Loucy (cell line): ENCODE data around the gene PC.

ENCODE experiments used
- H2AFZ ChIP-seq: fragments of 200-600 bp; sonication (generic); 2 replicates; pipeline ENCODE4 v1.6.0; 2016; ENCODE audit warnings: antibody characterized with exemption, mild to moderate bottlenecking, low read length, moderate library complexity
- H3F3A ChIP-seq: fragments of 200-600 bp; 2 replicates; pipeline ENCODE4 v1.6.0; 2016; ENCODE audit warnings: antibody characterized with exemption, low read depth, mild to moderate bottlenecking
- H3K27me3 ChIP-seq: fragments of 200-600 bp; sonication (generic); 2 replicates; pipeline ENCODE4 v1.6.1; 2014; ENCODE audit warnings: low read length, mild to moderate bottlenecking; ENCODE audit not compliant: insufficient read depth, poor library complexity, severe bottlenecking
- H3K36me3 ChIP-seq: fragments of 200-600 bp; sonication (generic); 2 replicates; pipeline ENCODE4 v1.6.1; 2016; ENCODE audit warnings: low read length; ENCODE audit not compliant: insufficient read depth
- H3K4me1 ChIP-seq: fragments of 200-600 bp; sonication (generic); 2 replicates; pipeline ENCODE4 v1.5.1; 2014; ENCODE audit warnings: low read length, mild to moderate bottlenecking; ENCODE audit not compliant: insufficient read depth, poor library complexity, severe bottlenecking
- H3K4me2 ChIP-seq: fragments of 200-600 bp; sonication (generic); 2 replicates; pipeline ENCODE4 v1.6.0; 2014; ENCODE audit warnings: antibody characterized with exemption, low read length, low read depth, mild to moderate bottlenecking; ENCODE audit not compliant: poor library complexity, severe bottlenecking
- H3K4me3 ChIP-seq: fragments of 200-600 bp; sonication (generic); 2 replicates; pipeline ENCODE4 v1.5.1; 2014; ENCODE audit warnings: low read length, mild to moderate bottlenecking, mixed read lengths; ENCODE audit not compliant: poor library complexity, severe bottlenecking
- H3K79me2 ChIP-seq: fragments of 200-600 bp; sonication (generic); 2 replicates; pipeline ENCODE4 v1.6.1; 2014; ENCODE audit warnings: low read length; ENCODE audit not compliant: insufficient read depth
- H3K9ac ChIP-seq: fragments of 200-600 bp; sonication (generic); 2 replicates; pipeline ENCODE4 v1.6.0; 2014; ENCODE audit warnings: mild to moderate bottlenecking, low read depth, low read length, moderate library complexity; ENCODE audit not compliant: poor library complexity, severe bottlenecking
- H3K9me2 ChIP-seq: fragments of 200-600 bp; sonication (generic); replicated peaks from 2 replicates; pipeline ENCODE4 v1.6.1; 2016; ENCODE audit warnings: low read depth, low read length, mixed read lengths
- H3K9me3 ChIP-seq: fragments of 200-600 bp; sonication (generic); 2 replicates; pipeline ENCODE4 v1.6.1; 2014; ENCODE audit warnings: mild to moderate bottlenecking, antibody characterized with exemption, low read length, low read depth; ENCODE audit not compliant: insufficient read depth
- H4K20me1 ChIP-seq: fragments of 200-600 bp; sonication (generic); 2 replicates; pipeline ENCODE4 v1.6.0; 2014; ENCODE audit warnings: antibody characterized with exemption, low read length, mild to moderate bottlenecking; ENCODE audit not compliant: insufficient read depth, poor library complexity, severe bottlenecking
- EZH2phosphoT487 ChIP-seq: fragments of 200-600 bp; IDR thresholded peaks from 2 replicates; pipeline ENCODE4 v1.6.1; 2018; ENCODE audit warnings: antibody characterized with exemption, mild to moderate bottlenecking, moderate library complexity, borderline replicate concordance
- TF ChIP-seq, protein P1 (sequence below): fragments of 200-600 bp; sonication (generic); conservative IDR thresholded peaks from 2 replicates; pipeline ENCODE4 v1.5.1; 2014; ENCODE audit warnings: mild to moderate bottlenecking, antibody characterized with exemption, low read length

PC gene

DNA sequence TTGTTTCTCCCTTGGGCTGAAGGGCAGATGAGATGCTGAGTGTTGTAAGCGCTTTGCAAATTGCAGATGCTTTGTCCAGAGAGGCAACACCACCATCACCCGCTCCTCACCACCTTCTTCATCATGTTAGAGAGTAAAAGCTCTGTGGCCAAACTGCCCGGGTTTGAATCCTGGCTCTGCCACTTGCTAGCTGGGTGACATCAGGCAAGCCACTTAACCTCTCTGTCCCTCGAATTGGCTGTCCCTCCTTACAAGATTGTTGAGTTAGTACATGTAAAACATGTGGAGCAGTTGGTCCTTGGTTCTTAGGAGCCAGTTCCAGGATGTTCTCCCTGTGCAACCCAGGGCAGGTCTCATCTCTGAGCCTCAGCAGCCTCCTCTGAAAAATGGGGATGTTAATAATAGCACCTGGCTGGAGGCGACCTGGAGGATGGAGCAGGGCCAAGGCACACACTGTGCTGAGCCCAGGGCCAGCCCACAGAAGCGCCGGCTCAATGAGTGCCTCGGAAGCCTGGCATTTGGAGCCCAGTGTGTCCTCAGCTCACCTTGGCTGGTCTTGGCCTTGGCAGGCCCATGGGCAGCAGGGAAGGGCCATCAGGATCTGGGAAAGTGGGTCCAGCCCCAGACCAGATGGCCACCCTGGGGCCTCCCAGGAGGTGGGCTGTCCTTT lies 27.5 kb upstream of the PC start:
- no peaks in the 10 kb centered on the region for H4K20me1 ChIP-seq
- TF ChIP-seq, protein P1, sequence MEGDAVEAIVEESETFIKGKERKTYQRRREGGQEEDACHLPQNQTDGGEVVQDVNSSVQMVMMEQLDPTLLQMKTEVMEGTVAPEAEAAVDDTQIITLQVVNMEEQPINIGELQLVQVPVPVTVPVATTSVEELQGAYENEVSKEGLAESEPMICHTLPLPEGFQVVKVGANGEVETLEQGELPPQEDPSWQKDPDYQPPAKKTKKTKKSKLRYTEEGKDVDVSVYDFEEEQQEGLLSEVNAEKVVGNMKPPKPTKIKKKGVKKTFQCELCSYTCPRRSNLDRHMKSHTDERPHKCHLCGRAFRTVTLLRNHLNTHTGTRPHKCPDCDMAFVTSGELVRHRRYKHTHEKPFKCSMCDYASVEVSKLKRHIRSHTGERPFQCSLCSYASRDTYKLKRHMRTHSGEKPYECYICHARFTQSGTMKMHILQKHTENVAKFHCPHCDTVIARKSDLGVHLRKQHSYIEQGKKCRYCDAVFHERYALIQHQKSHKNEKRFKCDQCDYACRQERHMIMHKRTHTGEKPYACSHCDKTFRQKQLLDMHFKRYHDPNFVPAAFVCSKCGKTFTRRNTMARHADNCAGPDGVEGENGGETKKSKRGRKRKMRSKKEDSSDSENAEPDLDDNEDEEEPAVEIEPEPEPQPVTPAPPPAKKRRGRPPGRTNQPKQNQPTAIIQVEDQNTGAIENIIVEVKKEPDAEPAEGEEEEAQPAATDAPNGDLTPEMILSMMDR, result no peak
- TF ChIP-seq EZH2phosphoT487, result no peak
- no peak overlapping the region for H3K9ac ChIP-seq
- H3K9me3 ChIP-seq, result no peaks in the 10 kb centered on the region
- H3K36me3 ChIP-seq, result no peaks in the 10 kb centered on the region
- no peaks in the 10 kb centered on the region for H3K79me2 ChIP-seq
- no peaks in the 10 kb centered on the region for H3K27me3 ChIP-seq
- H3K4me3 ChIP-seq, result no peak overlapping the region
- H2AFZ ChIP-seq, result no peak overlapping the region
- peaks cover 15% of the 10 kb centered on the region for H3K4me1 ChIP-seq
- H3K9me2 ChIP-seq, result no peaks in the 10 kb centered on the region
- no peaks in the 10 kb centered on the region for H3F3A ChIP-seq
- H3K4me2 ChIP-seq, result no peak overlapping the region

DNA sequence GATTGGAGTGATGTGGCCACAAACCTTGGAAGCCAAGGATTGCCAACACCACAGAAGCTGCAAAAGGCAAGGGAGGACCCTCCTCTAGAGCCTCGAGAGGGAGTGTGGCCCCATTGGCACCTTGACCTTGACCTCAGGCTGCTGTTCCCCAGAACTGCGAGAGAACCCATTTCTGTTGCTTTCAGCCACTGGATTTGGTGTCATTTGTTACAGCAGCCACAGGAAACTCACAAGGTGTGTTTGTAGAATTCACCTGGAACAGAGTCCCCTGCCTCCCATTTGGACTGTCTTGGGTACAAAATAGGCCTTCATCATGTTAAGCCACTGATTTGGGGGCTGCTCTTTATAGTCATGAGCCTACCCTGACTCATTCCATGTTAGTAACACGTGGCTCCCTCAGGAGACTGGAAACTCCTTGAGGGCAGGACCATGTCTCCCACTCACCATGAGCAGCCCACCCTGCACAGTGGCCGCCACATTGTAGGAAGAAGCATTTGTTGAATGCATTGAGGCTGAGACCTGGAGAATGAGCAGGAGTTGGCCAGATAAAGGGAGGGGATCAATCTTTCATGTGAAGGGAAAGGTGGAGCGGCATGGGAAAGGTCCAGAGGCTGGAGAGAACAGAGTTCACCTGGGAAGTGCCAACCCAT lies 25.2 kb upstream of the PC start:
- Histone ChIP-seq H3K27me3 (no peaks in the 10 kb centered on the region), H3K4me3 (no peak overlapping the region), H3K4me1 (peaks cover 15% of the 10 kb centered on the region), H3K79me2 (no peaks in the 10 kb centered on the region), H3K36me3 (no peaks in the 10 kb centered on the region), H3K4me2 (no peak overlapping the region), H3K9me2 (no peaks in the 10 kb centered on the region), H3F3A (no peaks in the 10 kb centered on the region), H3K9me3 (no peaks in the 10 kb centered on the region), H2AFZ (no peak overlapping the region), H4K20me1 (no peaks in the 10 kb centered on the region), H3K9ac (no peak overlapping the region)
- TF ChIP-seq, protein P1, result no peak
- no peak for TF ChIP-seq EZH2phosphoT487

DNA sequence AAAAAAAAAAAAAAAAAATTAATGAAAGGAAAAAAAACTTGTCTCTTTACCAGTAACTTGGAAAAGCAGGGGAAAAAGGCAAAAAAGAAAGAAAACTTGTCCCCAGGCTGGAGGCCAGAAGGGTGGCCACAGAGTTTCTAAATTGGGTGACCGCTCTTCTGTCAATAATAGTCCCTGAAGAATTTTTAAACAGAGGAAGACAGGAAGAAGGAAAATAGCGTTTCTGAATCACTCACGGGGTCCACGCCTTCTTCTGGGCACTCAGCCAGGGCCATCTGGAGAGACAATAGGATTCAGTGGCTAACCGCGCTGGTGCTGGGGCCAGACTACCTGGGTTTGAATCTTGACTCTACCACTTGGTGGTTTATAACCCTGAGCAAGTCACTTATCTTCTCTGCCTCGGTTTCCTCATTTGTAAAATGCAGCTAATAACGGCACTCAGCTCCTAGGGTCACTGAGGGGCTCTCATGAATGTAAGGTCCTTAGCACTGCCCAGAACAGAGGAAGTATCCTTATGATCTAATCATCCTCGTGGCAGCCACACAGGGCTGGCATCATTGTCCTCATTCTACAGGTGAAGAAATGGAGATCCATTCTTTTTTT lies 23.9 kb upstream of the PC start:
- Histone ChIP-seq H3K9ac (no peak overlapping the region), H3K79me2 (no peaks in the 10 kb centered on the region), H3K36me3 (no peaks in the 10 kb centered on the region), H3K4me1 (peaks cover 15% of the 10 kb centered on the region), H4K20me1 (no peaks in the 10 kb centered on the region), H3K27me3 (no peaks in the 10 kb centered on the region), H3K4me2 (no peak overlapping the region), H3F3A (no peaks in the 10 kb centered on the region), H3K4me3 (no peak overlapping the region), H3K9me2 (no peaks in the 10 kb centered on the region), H2AFZ (no peak overlapping the region), H3K9me3 (no peaks in the 10 kb centered on the region)
- TF ChIP-seq, protein P1, result no peak
- no peak for TF ChIP-seq EZH2phosphoT487
